A549 (cell line): ENCODE results near the gene APRT. TPM values are rescaled to one million over a fixed set of nuclear protein-coding genes. Genes with fewer than 3 reads are reported as not detected.

Experiments
- ATAC-seq, 2 experiments: fragments of 200-7000 bp in 1 of 2; fragments of >200 bp in 1 of 2; cut with Nextera tagmentation in 1 of 2; cut with Tn5 transposase in 1 of 2; 3 replicates each; pipeline versions ENCODE4 v1.8.0 to v1.9.1; 2018 to 2020; ENCODE audit warnings: mild to moderate bottlenecking in 1 of 2, moderate library complexity in 1 of 2
- CTCF ChIA-PET: fragments of 300-600 bp; sonication (Branson Sonifier 250); formaldehyde crosslinking; extraction: SDS; loops from one replicate; lab custom pipeline; 2021; ENCODE audit warnings: antibody characterized with exemption, inconsistent platforms; lab: Yijun Ruan, JAX
- POLR2A ChIA-PET: fragments of 350-600 bp; formaldehyde crosslinking; extraction: SDS; loops from one replicate; lab custom pipeline; 2021; ENCODE audit warnings: antibody characterized with exemption, inconsistent platforms; lab: Yijun Ruan, JAX
- DNase-seq, 2 experiments: peaks; one replicate each; pipeline versions ENCODE4 v3.0.0 to v3.0.0-alpha.2; 2011 to 2016; ENCODE audit warnings: low read depth in 1 of 2, low spot score in 1 of 2
- FAIRE-seq: peaks from 2 replicates; lab custom pipeline; 2011; peaks lifted over from hg19 to GRCh38; lab: Jason Lieb, UNC
- H3K27ac ChIP-seq, 2 experiments: fragments of >200 bp; sonication (Bioruptor Twin); formaldehyde crosslinking; 3 replicates each; pipeline ENCODE4 v1.5.1; 2016 to 2017
- H3K4me1 ChIP-seq: fragments of >200 bp; sonication (Bioruptor Twin); formaldehyde crosslinking; 3 replicates; pipeline ENCODE4 v1.6.1; 2016
- H3K4me2 ChIP-seq: fragments of >200 bp; sonication (Bioruptor Twin); formaldehyde crosslinking; 3 replicates; pipeline ENCODE4 v1.6.1; 2016
- H3K4me3 ChIP-seq: fragments of >200 bp; sonication (Bioruptor Twin); formaldehyde crosslinking; 3 replicates; pipeline ENCODE4 v1.5.1; 2016
- H3K9me3 ChIP-seq: fragments of >200 bp; sonication (Bioruptor Twin); formaldehyde crosslinking; 3 replicates; pipeline ENCODE4 v1.6.1; 2016
- BCL3 ChIP-seq: fragments of >200 bp; sonication (Bioruptor Twin); formaldehyde crosslinking; IDR thresholded peaks from 3 replicates; pipeline ENCODE4 v1.6.1; 2016
- CBX2 ChIP-seq: fragments of 200-600 bp; sonication (generic); IDR thresholded peaks from 2 replicates; pipeline ENCODE4 v1.6.1; 2016; ENCODE audit warnings: low read depth, mild to moderate bottlenecking, borderline replicate concordance
- CEBPB ChIP-seq, 2 experiments: fragments of >200 bp in 1 of 2; sonication (Bioruptor Twin) in 1 of 2; formaldehyde crosslinking in 1 of 2; IDR thresholded peaks; 2 replicates each; pipeline ENCODE4 v1.6.1; 2012 to 2016
- CHD4 ChIP-seq: fragments of 200-600 bp; sonication (generic); IDR thresholded peaks from 2 replicates; pipeline ENCODE4 v1.6.1; 2016; ENCODE audit warnings: antibody characterized with exemption, mild to moderate bottlenecking, borderline replicate concordance
- CTCF ChIP-seq: fragments of >200 bp; sonication (Bioruptor Twin); formaldehyde crosslinking; IDR thresholded peaks from 3 replicates; pipeline ENCODE4 v1.5.1; 2016
- EHF ChIP-seq: fragments of 250-450 bp; sonication (Bioruptor Pico); IDR thresholded peaks from 2 replicates; pipeline ENCODE4 v1.5.0; 2020; ENCODE audit warnings: mild to moderate bottlenecking
- FOSB ChIP-seq: fragments of 250-450 bp; sonication (Bioruptor Pico); IDR thresholded peaks from 2 replicates; pipeline ENCODE4 v1.5.0; 2020; ENCODE audit warnings: mild to moderate bottlenecking, moderate library complexity
- HDAC2 ChIP-seq: fragments of 200-600 bp; sonication (generic); IDR thresholded peaks from 2 replicates; pipeline ENCODE4 v1.6.1; 2016
- HEYL ChIP-seq: fragments of 250-450 bp; sonication (Bioruptor Pico); IDR thresholded peaks from 2 replicates; pipeline ENCODE4 v1.8.0; 2021; ENCODE audit warnings: mild to moderate bottlenecking, moderate library complexity
- HMGXB4 ChIP-seq: fragments of 250-450 bp; sonication (Bioruptor Pico); IDR thresholded peaks from 2 replicates; pipeline ENCODE4 v1.5.0; 2021; ENCODE audit warnings: mild to moderate bottlenecking, moderate library complexity, borderline replicate concordance
- JUNB ChIP-seq: fragments of >200 bp; sonication (Bioruptor Twin); formaldehyde crosslinking; IDR thresholded peaks from 2 replicates; pipeline ENCODE4 v1.6.1; 2016
- KDM5A ChIP-seq: fragments of 200-600 bp; sonication (generic); IDR thresholded peaks from 2 replicates; pipeline ENCODE4 v1.6.1; 2016; ENCODE audit warnings: antibody characterized with exemption, mild to moderate bottlenecking
- NFE2L2 ChIP-seq: fragments of 150-350 bp; conservative IDR thresholded peaks from 2 replicates; pipeline ENCODE4 v1.6.1; 2014; ENCODE audit warnings: low read length
- NR3C1 ChIP-seq: fragments of >200 bp; sonication (Bioruptor Twin); formaldehyde crosslinking; IDR thresholded peaks from 3 replicates; pipeline ENCODE4 v1.6.1; 2017
- POLR2A ChIP-seq: IDR thresholded peaks from 2 replicates; pipeline ENCODE4 v1.6.1; 2012; ENCODE audit warnings: mild to moderate bottlenecking, low read length
- POLR2AphosphoS2 ChIP-seq: conservative IDR thresholded peaks from 2 replicates; pipeline ENCODE4 v1.6.1; 2012; ENCODE audit warnings: low read length, improper control_type of control experiment, inconsistent platforms
- REST ChIP-seq: fragments of 200-600 bp; sonication (generic); IDR thresholded peaks from 2 replicates; pipeline ENCODE4 v1.6.1; 2016; ENCODE audit warnings: antibody characterized with exemption, mild to moderate bottlenecking, moderate library complexity
- RNF2 ChIP-seq: fragments of 200-600 bp; sonication (generic); IDR thresholded peaks from 2 replicates; pipeline ENCODE4 v1.6.1; 2016; ENCODE audit warnings: low read depth, mild to moderate bottlenecking, antibody characterized with exemption, moderate library complexity, borderline replicate concordance
- TP53 ChIP-seq: fragments of 250-450 bp; sonication (Bioruptor Pico); IDR thresholded peaks from 2 replicates; pipeline ENCODE4 v1.5.0; 2021; ENCODE audit warnings: mild to moderate bottlenecking, moderate library complexity
- USF2 ChIP-seq: fragments of 450-650 bp; IDR thresholded peaks from 2 replicates; pipeline ENCODE4 v1.6.1; 2014; ENCODE audit warnings: antibody characterized with exemption
- ZNF302 ChIP-seq: fragments of 250-450 bp; sonication (Bioruptor Pico); IDR thresholded peaks from 2 replicates; pipeline ENCODE4 v1.9.0; 2021; ENCODE audit warnings: inconsistent platforms, mild to moderate bottlenecking, moderate library complexity
- WGBS: methylation state at CpG from one replicate; pipeline ENCODE4 v1.1.6; 2017; ENCODE audit errors: missing lambda C conversion rate; 5-methylcytosine and 5-hydroxymethylcytosine counted together
- polyA plus RNA-seq, 4 experiments: library from polyadenylated mRNA; depleted of rRNA in 3 of 4; stranded (reverse); fragments of >200 nt; fragmentation: RNase III in 1 of 4; extraction: RNeasy Plus Mini Kit Qiagen cat#74134 plus additional on column Dnase treatment in 1 of 4; gene quantifications; 2 replicates in 3 of 4; 3 replicates in 1 of 4; pipeline ENCODE4 v1.2.3, GENCODE V29; 2011 to 2017

Gene APRT
- polyA plus RNA-seq, 2 of the 4 experiments (the other 2 are of a cell fraction), result 115 to 258 TPM

DNA sequence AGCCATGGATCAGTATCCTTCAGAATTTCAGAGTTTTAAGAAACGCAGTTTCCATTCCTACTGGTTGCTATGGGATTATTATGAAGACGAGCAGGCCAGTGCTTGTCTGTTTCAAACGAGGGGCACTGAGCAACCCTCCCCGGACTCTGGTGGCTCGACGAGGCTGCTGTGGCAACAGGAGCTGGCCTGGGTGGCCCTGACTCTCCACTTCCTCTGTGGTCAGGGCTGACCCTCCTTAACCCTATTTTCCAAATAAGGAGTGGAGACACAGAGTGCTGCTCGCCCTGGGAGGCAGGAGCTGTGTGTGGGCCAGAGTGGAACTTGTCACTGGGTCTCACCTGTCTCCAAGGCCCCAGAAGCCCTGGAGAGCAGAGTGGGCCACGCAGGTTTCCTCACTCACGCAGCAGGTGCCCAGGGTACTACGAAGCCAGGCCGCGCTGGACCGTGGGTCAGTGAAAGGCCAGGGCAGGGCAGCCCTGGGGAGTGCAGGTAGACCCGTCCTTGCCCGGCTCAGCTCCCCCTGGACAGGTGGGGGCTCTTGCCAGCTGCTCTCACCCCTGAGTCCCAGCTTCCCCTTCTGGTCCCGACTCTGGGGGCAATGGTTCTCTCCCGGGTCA is 41.7 kb upstream of the APRT start:
- Histone ChIP-seq H3K4me3 (no peak overlapping the region), H3K4me1 (peaks cover 19% of the 10 kb centered on the region), H3K4me2 (no peak overlapping the region), H3K9me3 (no peaks in the 10 kb centered on the region), H3K27ac (no peak overlapping the region)
- TF ChIP-seq HDAC2, result no peak
- TF ChIP-seq HEYL (CRISPR knock-in tag), result no peak
- TF ChIP-seq HMGXB4 (CRISPR knock-in tag), result no peak
- CTCF ChIA-PET, result interaction anchor here (1.0 to 1.6 kb wide), 3 partner anchors 37 to 116 kb away, joined by 3 to 6 read pairs (median 5); partner anchors contain the start of gene APRT
- ATAC-seq (no peak), FAIRE-seq (no peak), DNase-seq (no peak)
- 90% methylated on average over 13 of the region's 17 CpGs for WGBS
- POLR2A ChIA-PET, result interaction anchor here (0.5 kb wide), 1 partner anchor 284 kb away, joined by 3 read pairs; the partner anchor contains the start of gene ZC3H18

DNA sequence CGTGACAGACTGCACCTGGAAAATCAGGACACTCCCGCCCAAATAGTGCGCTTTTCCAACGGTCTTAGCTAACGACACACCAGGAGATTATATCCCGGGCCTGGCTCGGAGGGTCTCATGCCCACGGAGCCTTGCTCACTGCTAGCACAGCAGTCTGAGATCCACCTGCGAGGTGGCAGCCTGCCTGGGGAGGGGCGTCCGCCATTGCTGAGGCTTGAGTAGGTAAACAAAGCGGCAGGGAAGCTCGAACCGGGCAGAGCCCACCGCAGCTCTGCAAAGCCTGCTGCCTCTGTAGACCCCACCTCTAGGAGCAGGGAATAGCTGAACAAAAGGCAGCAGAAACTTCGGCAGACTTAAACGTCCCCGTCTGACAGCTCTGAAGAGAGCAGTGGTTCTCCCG is 39.9 kb upstream of the APRT start:
- Histone ChIP-seq H3K4me2 (no peak overlapping the region), H3K4me1 (peaks cover 14% of the 10 kb centered on the region; the same call in 2 of the 3 replicates), H3K9me3 (no peaks in the 10 kb centered on the region), H3K27ac (no peak overlapping the region), H3K4me3 (no peak overlapping the region)
- POLR2A ChIA-PET, result interaction anchor here (1.5 kb wide), 1 partner anchor 40 kb away, joined by 3 read pairs; the partner anchor contains the start of gene APRT
- 91% methylated on average over 17 of the region's 19 CpGs for WGBS
- TF ChIP-seq REST, result no peak
- no peak for ATAC-seq
- no peak for DNase-seq
- FAIRE-seq, result no peak
- CTCF ChIA-PET, result interaction anchor here (0.9 to 1.5 kb wide), 2 partner anchors 13 to 49 kb away, joined by 3 to 4 read pairs; no protein-coding TSS in a partner anchor

GRCh38 chr16:88850531-88851199 is 38.9 kb upstream of the APRT start:
- CTCF ChIA-PET, result interaction anchor here (0.6 to 1.0 kb wide), 2 partner anchors 253 to 317 kb away, joined by 3 to 4 read pairs; no protein-coding TSS in a partner anchor
- 93% methylated on average over 32 of the region's 33 CpGs for WGBS
- no peak for TF ChIP-seq JUNB
- TF ChIP-seq CBX2, result no peak
- TF ChIP-seq BCL3, result no peak
- TF ChIP-seq POLR2AphosphoS2, result no peak
- no peak for TF ChIP-seq CHD4
- TF ChIP-seq TP53 (CRISPR knock-in tag), result no peak
- TF ChIP-seq CEBPB (IDR thresholded peaks at IDR 0.05), result no peak
- TF ChIP-seq ZNF302 (CRISPR knock-in tag), result no peak
- no peak for TF ChIP-seq NFE2L2
- no peak for TF ChIP-seq NR3C1
- no peak for TF ChIP-seq CTCF
- no peak for TF ChIP-seq POLR2A
- no peak for TF ChIP-seq FOSB (CRISPR knock-in tag)
- TF ChIP-seq RNF2, result no peak
- TF ChIP-seq USF2, result no peak
- no peak for TF ChIP-seq KDM5A
- TF ChIP-seq EHF (CRISPR knock-in tag), result no peak

More at GRCh38 chr16:88850531-88851199, 38.9 kb upstream of the APRT start:
- Histone ChIP-seq H3K27ac (no peak overlapping the region), H3K4me1 (peaks cover 9% of the 10 kb centered on the region; the same call in 2 of the 3 replicates), H3K4me2 (no peak overlapping the region), H3K9me3 (no peaks in the 10 kb centered on the region), H3K4me3 (no peak overlapping the region)
- no peak for FAIRE-seq
- DNase-seq, result no peak
- ATAC-seq, result no peak
- POLR2A ChIA-PET, result interaction anchor here (1.5 kb wide), 1 partner anchor 39 kb away, joined by 3 read pairs; the partner anchor contains the start of gene APRT
